ENCODE data around the gene FILIP1.

The FILIP1 gene

DNA sequence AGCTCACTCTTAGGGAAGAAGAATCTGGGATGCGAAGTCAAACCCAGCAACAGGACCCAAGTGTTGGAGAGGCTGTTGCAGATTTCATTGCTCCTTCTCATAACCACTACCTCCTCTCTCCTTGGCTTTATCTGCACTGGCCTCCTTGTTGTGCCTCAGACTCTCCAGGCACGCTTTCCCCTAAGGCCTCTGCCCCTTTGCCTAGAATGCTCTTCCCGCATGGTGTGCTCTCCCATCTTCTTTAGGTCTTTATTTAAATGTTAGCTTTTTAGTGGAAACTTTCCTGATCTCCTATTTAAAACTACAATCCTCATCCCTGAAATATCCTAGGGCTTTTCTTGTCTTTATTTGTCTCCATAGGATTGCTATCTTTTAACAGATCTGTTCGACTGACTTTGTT is 114.1 kb downstream of the FILIP1 start:
- no peak for DNase-seq (ENCODE audit: low spot score)

- no peak for DNase-seq (ENCODE audit: low spot score)
Observed at GRCh38 chr6:75378101-75378500, 115.5 kb downstream of the FILIP1 start.

DNA sequence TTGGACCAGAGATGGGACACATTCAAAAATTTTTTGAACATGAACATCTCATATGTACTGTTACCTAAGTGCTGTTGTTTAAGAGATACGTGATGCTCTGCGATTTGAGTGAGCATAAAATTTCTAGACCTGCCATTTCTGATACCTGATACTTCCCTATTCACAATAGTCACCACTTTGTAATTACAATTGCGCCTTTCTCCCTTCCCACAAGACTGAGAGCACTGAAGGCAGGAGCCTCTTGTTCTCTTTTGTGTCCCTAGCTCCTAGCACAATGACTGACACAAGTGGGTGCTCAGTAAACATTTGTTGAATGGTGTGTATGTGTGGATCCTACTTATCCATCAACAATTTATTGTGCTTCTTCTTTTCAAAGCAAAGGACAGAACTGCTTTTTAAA is 116.2 kb downstream of the FILIP1 start:
- no peak for DNase-seq (ENCODE audit: low spot score)

DNA sequence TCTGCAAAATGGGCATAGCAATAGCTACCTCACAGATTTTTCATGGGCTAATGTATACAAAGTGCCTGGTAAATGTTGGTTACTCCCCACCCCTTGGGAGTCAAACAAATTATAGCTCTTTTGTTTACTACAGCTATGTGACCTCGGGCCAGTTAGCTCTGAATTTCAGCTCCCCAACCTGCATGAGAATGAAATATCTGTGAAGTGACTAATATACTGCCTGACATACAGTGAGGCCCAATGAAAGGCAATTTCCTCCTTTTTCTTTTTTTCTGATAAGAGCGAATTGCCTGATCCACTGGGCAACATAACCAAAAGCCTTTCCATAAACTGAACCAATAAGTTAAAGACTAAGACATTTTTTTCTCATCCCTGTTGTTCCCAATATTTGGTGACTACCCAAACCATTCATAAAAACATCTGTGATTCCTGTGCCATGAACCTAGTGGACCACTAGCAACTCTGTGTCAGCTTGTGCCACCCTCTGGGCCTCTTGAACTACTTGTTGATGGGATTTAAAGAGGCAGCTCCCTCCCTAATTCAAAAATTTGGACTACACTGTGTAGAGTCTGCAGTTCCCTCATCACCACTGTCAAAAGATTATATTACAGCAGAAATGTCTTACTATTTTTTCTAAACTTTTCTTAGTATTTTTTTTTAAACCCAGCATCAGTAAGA is 117.1 kb downstream of the FILIP1 start:
- DNase-seq (ENCODE audit: low spot score): no peak

GRCh38 chr6:75374961-75375400 is 118.6 kb downstream of the FILIP1 start:
- no peak for DNase-seq (ENCODE audit: low spot score)

GRCh38 chr6:75372884-75373283 is 120.7 kb downstream of the FILIP1 start:
- DNase-seq (ENCODE audit: low spot score): no peak

- no peak for DNase-seq (ENCODE audit: low spot score)
Observed at GRCh38 chr6:75370011-75370410, 123.6 kb downstream of the FILIP1 start.

DNA sequence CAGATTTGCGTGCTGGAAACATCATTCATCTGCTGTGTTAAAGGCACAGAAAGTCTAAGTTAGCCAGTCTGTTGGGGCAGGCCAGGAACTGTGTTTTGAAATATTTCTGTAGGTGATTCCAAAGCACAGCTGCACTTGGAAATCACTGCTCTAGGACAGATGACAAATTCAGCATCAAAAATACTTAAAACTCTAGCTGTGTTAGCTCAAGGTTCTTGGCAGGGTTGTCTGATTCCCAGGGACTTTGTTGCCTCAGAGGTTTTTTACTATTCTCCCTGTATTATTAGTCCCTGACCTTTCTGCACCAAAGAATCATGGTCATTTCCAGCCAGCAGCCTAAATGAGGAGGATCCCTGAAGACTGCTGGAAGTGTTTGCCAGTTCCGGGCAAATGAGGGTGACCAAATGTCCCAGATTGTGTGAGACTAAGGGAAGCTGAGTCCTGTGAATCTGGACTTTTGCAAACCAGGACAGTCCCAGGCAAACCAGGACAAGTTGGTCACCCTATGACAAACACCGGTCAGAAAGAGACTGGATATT is 124.7 kb downstream of the FILIP1 start:
- no peak for DNase-seq (ENCODE audit: low spot score)

- no peak for DNase-seq (ENCODE audit: low spot score)
Observed at GRCh38 chr6:75368151-75368779, 125.3 kb downstream of the FILIP1 start.

DNA sequence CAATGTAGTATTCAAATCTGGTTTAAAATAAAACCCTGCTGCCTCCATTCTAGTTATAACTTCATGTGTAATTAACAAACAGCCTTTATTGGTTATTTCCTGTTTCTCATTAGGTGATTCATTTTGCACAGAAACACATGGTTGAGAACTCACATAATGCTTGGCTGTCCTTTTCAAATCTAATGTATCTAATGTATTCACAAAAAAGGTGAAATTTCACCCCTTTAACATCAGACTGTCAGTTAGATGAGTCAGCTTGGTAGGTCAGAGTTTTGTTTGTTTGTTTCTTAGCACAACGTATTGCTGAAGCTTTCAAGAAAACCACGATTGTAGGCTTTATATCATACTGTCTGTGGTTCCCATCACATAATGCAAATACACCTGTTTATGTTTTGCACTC is 130.3 kb downstream of the FILIP1 start:
- DNase-seq (ENCODE audit: low spot score): no peak

GRCh38 chr6:75353644-75354043 is 140.0 kb downstream of the FILIP1 start:
- no peak for DNase-seq (ENCODE audit: low spot score)

DNA sequence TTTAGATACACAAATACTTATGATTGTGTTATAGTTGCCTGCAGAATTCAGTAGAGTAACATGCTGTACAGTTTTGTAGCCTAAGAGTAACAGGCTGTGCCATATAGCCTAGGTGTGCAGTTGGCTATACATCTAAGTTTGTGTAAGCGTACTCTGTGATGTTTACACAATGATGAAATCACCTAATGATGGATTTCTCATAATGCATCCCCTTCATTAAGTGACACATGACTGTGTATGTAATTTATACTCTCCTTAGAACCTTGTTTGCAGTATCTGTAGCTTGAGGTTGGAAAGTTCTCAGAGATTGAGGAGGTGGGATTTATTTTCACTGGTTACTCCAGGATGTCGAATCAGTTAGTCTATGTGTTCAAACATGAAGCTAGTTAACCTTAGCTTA is 142.0 kb downstream of the FILIP1 start:
- DNase-seq (ENCODE audit: low spot score): no peak

DNA sequence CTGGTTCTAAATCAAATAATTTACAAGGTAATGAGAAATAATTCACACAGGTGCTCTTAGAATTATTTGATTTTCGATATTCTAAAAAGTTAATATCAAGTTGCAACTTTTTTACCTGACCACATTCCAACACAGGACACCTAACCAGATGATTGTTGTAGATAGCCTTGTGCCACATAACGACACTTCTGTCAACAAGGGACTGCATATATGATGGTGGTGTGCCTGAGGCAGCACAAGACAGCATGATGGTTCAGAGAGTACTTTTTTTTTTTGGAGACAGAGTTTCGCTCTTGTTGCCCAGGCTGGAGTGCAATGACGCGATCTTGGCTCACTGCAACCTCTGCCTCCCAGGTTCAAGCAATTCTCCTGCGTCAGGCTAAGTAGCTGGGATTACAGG is 142.8 kb downstream of the FILIP1 start:
- DNase-seq (ENCODE audit: low spot score): no peak

DNA sequence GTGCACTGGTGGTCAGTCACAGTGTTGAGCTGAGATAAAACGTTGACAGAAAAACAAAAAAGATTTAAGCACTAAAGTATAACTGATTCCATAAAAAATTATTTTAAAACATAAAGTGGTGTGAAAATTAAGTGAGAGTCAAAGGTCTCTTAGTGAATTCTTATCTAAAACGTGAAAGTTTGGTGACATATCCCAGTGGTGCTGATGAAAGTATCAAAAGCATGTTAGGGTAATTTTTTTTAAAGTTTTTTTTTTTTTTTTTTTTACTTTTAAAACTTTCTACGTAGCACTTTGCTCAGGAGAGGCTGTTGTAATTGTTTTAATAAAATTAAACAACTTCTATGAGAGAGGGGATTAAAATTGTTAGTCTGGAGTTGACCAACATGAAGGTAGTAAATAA is 143.4 kb downstream of the FILIP1 start:
- DNase-seq (ENCODE audit: low spot score): no peak

- DNase-seq (ENCODE audit: low spot score): no peak
Observed at GRCh38 chr6:75349262-75349984, 144.2 kb downstream of the FILIP1 start.

DNA sequence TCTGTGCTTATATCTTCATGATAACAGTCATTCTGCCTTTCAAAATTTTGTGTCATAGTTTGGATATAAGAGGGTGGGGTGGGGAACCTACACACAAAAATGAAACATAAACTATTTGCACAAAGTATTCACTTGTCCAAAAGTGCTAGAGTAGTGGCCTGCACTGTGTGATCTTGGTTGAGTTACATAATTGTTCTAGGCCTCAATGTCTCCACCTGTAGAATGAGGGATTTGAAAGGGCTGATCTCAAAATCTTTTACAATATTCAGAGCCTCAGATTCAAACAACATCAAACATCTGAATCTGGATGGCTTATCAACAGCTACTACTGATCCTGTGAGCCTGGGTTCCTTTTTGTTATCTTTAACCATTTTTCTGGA is 144.7 kb downstream of the FILIP1 start:
- DNase-seq (ENCODE audit: low spot score): no peak

DNA sequence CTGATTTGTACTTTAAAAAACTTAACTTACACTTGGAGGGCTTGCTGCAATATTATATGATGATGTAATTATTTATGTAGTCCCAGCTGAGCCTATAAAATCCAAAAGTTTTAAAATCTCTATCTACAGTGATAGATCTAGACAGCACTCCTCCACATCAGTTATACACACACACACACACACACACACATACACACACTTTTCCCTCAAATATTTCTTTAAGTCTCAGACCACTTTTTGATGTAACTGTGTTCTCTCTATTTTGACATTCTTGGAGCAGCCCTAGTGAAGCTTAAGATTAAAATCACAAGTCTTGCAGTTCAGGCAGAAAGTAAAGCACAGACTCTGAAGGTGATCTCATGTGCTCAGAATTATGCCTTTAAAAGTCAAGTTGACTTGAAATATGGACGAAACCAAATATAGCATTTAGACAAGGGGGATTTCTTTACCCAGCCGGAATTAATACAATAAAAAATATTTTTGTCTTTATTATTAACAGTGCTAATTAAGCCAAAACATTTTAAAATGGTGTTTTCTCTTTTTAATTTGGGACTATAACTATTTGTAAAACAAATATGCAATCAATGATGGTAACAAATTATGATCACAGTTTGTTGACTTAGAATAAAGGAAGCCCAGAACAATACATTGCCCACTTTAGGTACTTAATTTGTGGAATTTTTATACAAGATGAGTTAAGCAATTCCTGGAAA is 145.5 kb downstream of the FILIP1 start:
- DNase-seq (ENCODE audit: low spot score): no peak

DNA sequence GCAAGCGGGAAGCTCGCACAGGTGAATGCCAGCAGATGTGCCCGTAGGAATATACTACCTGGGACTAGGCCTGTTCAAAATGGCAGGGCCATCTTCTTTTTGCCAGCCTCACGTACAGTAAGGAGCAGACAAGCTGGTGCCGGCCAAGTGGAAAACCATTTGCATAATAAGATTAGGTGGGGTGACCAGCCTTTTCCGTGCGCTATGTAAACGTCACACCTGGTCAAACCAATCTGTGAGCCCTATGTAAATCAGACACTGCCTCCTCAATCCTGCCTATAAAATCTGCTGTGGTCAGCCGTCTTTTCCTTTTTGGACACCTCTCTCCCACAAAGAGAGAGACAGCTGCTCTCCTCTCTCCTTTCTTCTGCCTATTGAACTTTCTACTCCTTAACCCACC is 148.2 kb downstream of the FILIP1 start:
- DNase-seq (ENCODE audit: low spot score): no peak

DNA sequence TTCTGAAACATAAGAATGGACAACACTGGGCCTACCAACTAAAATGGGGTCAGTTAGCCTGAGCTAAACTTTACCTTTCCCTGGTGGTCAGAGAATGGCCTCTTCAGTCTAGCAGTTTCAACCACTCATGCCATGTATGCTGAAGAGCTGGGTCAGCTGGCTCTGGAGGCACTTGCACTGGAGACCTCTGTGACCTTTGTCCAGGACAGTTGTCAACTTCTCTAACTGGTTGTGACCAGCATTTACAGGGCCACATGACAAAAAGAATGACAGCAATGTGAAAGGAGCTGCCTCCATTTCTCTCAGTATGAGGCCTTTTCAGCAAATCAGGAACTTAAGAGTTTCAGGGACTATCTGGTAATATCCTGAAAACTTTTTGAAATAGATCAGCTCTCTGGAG is 149.1 kb downstream of the FILIP1 start:
- DNase-seq (ENCODE audit: low spot score): no peak

DNA sequence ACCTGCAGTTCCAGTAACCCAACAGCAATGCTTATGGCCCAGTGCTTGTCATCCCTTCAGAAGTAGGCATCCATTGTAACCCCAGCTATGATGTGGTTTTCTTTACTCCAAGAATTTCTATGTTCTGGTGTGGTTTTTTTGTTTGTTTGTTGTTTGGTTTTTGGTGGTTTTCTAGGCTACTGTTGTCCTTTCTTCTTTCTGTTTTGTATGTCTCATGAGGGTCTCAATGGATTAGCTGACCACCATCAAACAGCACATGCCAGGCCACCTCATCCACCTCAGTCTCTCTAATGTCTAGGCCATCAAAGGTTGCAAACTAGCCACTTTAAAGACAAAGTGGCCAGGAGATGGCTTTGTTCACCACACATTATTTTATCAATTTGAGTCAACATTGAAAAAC is 149.6 kb downstream of the FILIP1 start:
- DNase-seq (ENCODE audit: low spot score): no peak

DNA sequence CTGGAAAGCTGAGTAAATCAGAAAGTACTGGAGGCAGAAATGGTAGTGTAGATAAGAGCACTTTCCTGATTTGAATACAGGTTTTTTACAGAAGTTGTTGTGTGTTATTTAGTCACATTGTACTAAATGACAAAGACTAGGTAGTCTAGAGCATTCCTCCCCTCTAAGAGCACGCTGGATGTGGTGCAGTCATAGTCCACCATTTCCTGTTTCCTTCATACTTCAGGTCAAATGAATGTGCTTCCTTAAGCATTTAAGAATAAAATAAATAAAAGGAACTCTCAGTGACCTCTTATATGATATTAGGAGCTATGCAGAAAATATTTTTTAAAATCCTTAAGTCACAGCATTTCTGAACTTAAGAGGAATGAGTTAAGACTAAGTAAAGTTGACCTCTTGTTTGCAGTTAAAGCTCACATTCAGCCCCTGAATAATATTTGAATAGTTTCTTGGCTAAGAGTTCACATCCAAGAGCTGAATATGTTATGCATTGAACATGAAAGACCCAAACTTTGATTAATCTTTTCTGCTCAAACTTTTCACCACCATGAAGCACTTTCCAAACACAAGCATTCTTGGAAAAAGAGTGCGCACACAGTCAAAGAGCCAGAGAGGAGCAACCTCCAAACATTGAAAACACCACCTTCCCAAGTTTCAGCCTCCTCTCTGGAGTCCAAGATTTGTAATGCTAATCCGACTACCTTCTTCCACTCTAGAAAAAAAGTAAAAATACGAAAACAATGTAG is 155.6 kb downstream of the FILIP1 start:
- no peak for DNase-seq (ENCODE audit: low spot score)

Data from RKO (cell line).